K562 (cell line): ENCODE data around the gene TMEM131. TPM values are rescaled to one million over a fixed set of nuclear protein-coding genes. Genes with fewer than 3 reads are reported as not detected.

ENCODE experiments used
- BCL6 ChIP-seq: fragments of 250-450 bp; sonication (Bioruptor Pico); IDR thresholded peaks from 2 replicates; pipeline ENCODE4 v1.4.0; 2020
- DACH1 ChIP-seq: fragments of 450-650 bp; IDR thresholded peaks from 2 replicates; pipeline ENCODE4 v1.6.1; 2018; ENCODE audit not compliant: partially characterized antibody
- DIDO1 ChIP-seq: fragments of 450-650 bp; IDR thresholded peaks from 2 replicates; pipeline ENCODE4 v1.6.1; 2016; ENCODE audit warnings: low read depth, missing biosample characterization, missing genetic modification characterization
- EGR1 ChIP-seq: fragments of 450-650 bp; conservative IDR thresholded peaks from 2 replicates; pipeline ENCODE4 v1.6.1; 2017; ENCODE audit warnings: mild to moderate bottlenecking
- FOXP4 ChIP-seq: sonication (generic); formaldehyde crosslinking; IDR thresholded peaks from 2 replicates; pipeline ENCODE4 v1.8.0; 2022; ENCODE audit warnings: mild to moderate bottlenecking, missing genetic modification reagents, borderline replicate concordance
- HNRNPLL ChIP-seq: fragments of 200-400 bp; formaldehyde crosslinking; IDR thresholded peaks from 2 replicates; pipeline ENCODE4 v1.6.1; 2017; ENCODE audit warnings: low read length, low read depth, mild to moderate bottlenecking; ENCODE audit not compliant: poor library complexity, severe bottlenecking
- MAFK ChIP-seq: IDR thresholded peaks from 2 replicates; pipeline ENCODE4 v1.6.1; 2011; ENCODE audit warnings: low read length, improper control_type of control experiment
- PKNOX1 ChIP-seq: fragments of 450-650 bp; IDR thresholded peaks from 2 replicates; pipeline ENCODE4 v1.6.1; 2016
- REST ChIP-seq, 2 experiments: fragments of 450-650 bp; formaldehyde crosslinking in 1 of 2; IDR thresholded peaks; 2 replicates each; pipeline versions ENCODE4 v1.4.0 to v1.6.1; 2014 to 2020; ENCODE audit warnings: mild to moderate bottlenecking in 2 of 2, borderline replicate concordance in 1 of 2, low read depth in 1 of 2
- TFE3 ChIP-seq: fragments of 450-650 bp; formaldehyde crosslinking; IDR thresholded peaks from 2 replicates; pipeline ENCODE4 v1.4.0; 2020; ENCODE audit warnings: mild to moderate bottlenecking, mixed read lengths
- ZBTB12 ChIP-seq: fragments of 250-450 bp; sonication (Bioruptor Pico); IDR thresholded peaks from 2 replicates; pipeline ENCODE4 v1.4.0; 2020
- polyA plus RNA-seq, 8 experiments: library from polyadenylated mRNA; depleted of rRNA in 4 of 8; stranded (reverse) in 5 of 8; unstranded in 3 of 8; fragments of >200 nt; fragmentation: Nextera tagmentation in 2 of 8; fragmentation: Illumina TruSeq in 1 of 8; extraction: Ambion mirVana in 2 of 8; extraction: Trizol in 1 of 8; gene quantifications; 2 replicates each; pipeline versions ENCODE4 v1.2.1 to v1.2.3, GENCODE V29; 2011 to 2014; ENCODE audit warnings: inconsistent platforms in 1 of 8, missing spikeins in 1 of 8
- total RNA-seq, 7 experiments: library from RNA; depleted of rRNA in 6 of 7; stranded (reverse); fragments of >200 nt in 6 of 7; fragmentation: Illumina TruSeq in 2 of 7; extraction: Trizol in 2 of 7; gene quantifications; 2 replicates each; pipeline versions ENCODE4 v1.2.1 to v1.2.3, GENCODE V29; 2011 to 2021; ENCODE audit warnings: low replicate concordance in 1 of 7

TMEM131 gene
- total and polyA plus RNA-seq, 9 of the 15 experiments (the other 6 are each of a cell fraction or from before 2014, with no cell fraction given): 2.5 to 21.1 (median 12.4) TPM

GRCh38 chr2:97995734-97996624 lies at the start of gene TMEM131 (continued):
- TF ChIP-seq REST (IDR thresholded peaks at IDR 0.05; ENCODE audit: borderline replicate concordance) (peak; percentile 78), REST (CRISPR knock-in tag; IDR thresholded peaks at IDR 0.05; ENCODE audit: low read depth) (no peak), EGR1 (peak; percentile 100), DACH1 (no peak), BCL6 (CRISPR knock-in tag) (no peak), MAFK (no peak), DIDO1 (tag) (peak; percentile 82; the same call in 1 of the 2 replicates), ZBTB12 (CRISPR knock-in tag) (peak; percentile 67), HNRNPLL (peak; percentile 84), FOXP4 (CRISPR knock-in tag) (no peak), PKNOX1 (peak; percentile 77), TFE3 (CRISPR knock-in tag) (peak; percentile 46; the same call in 1 of the 2 replicates)
